Karpas-422 (cell line): Measurements from ENCODE around the gene C21orf58. TPM values are rescaled to one million over a fixed set of nuclear protein-coding genes. Genes with fewer than 3 reads are reported as not detected.
A peak's percentile ranks its signal among the peaks of the same experiment; 100 is the strongest.

Experiments
- DNase-seq: peaks from one replicate; pipeline ENCODE4 v3.0.0-alpha.2; 2015
- H2AFZ ChIP-seq: fragments of 200-600 bp; sonication (generic); 2 replicates; pipeline ENCODE4 v1.6.1; 2014; ENCODE audit warnings: antibody characterized with exemption, low read length, mixed read lengths
- H3K27ac ChIP-seq: fragments of 200-600 bp; sonication (generic); 2 replicates; pipeline ENCODE4 v1.5.1; 2014; ENCODE audit warnings: mild to moderate bottlenecking, low read length, moderate library complexity
- H3K27me3 ChIP-seq: fragments of 200-600 bp; sonication (generic); 2 replicates; pipeline ENCODE4 v1.6.1; 2014; ENCODE audit warnings: low read length, mixed read lengths
- H3K36me3 ChIP-seq: fragments of 200-600 bp; sonication (generic); 2 replicates; pipeline ENCODE4 v1.6.1; 2014; ENCODE audit warnings: low read length, mixed read lengths; ENCODE audit not compliant: insufficient read depth
- H3K4me1 ChIP-seq: fragments of 200-600 bp; sonication (generic); 2 replicates; pipeline ENCODE4 v1.6.1; 2014; ENCODE audit warnings: mild to moderate bottlenecking, low read length, mixed read lengths
- H3K4me2 ChIP-seq: fragments of 200-600 bp; sonication (generic); 2 replicates; pipeline ENCODE4 v1.6.1; 2014; ENCODE audit warnings: low read length, low read depth, mild to moderate bottlenecking; ENCODE audit not compliant: poor library complexity, severe bottlenecking
- H3K4me3 ChIP-seq: fragments of 200-600 bp; sonication (generic); 2 replicates; pipeline ENCODE4 v1.5.1; 2014; ENCODE audit warnings: mild to moderate bottlenecking, antibody characterized with exemption, low read length, mixed read lengths
- H3K79me2 ChIP-seq: fragments of 200-600 bp; sonication (generic); 2 replicates; pipeline ENCODE4 v1.6.1; 2014; ENCODE audit warnings: mild to moderate bottlenecking, low read length, mixed read lengths
- H3K9ac ChIP-seq: fragments of 200-600 bp; sonication (generic); 2 replicates; pipeline ENCODE4 v1.6.0; 2014; ENCODE audit warnings: low read length
- H3K9me2 ChIP-seq: fragments of 200-600 bp; sonication (generic), shearing (Covaris generic); replicated peaks from 2 replicates; pipeline ENCODE4 v1.6.0; 2014; ENCODE audit warnings: mild to moderate bottlenecking, low read length, moderate library complexity; ENCODE audit not compliant: insufficient read depth
- H3K9me3 ChIP-seq: fragments of 300-700, 200-600 bp; sonication (generic); 2 replicates; pipeline ENCODE4 v1.6.1; 2014; ENCODE audit warnings: low read length, mixed read lengths
- H4K20me1 ChIP-seq: fragments of 200-600 bp; sonication (generic); 2 replicates; pipeline ENCODE4 v1.6.1; 2014; ENCODE audit warnings: mild to moderate bottlenecking, antibody characterized with exemption, low read length, low read depth; ENCODE audit not compliant: insufficient read depth
- total RNA-seq: library from RNA; depleted of rRNA; stranded (reverse); fragments of >200 nt; shearing (Covaris generic); gene quantifications from 2 replicates; pipeline ENCODE4 v1.2.3, GENCODE V29; 2014; ENCODE audit warnings: low replicate concordance

C21orf58 gene
- total RNA-seq, 1 experiment from 2014 or later: 13.9 TPM

DNA sequence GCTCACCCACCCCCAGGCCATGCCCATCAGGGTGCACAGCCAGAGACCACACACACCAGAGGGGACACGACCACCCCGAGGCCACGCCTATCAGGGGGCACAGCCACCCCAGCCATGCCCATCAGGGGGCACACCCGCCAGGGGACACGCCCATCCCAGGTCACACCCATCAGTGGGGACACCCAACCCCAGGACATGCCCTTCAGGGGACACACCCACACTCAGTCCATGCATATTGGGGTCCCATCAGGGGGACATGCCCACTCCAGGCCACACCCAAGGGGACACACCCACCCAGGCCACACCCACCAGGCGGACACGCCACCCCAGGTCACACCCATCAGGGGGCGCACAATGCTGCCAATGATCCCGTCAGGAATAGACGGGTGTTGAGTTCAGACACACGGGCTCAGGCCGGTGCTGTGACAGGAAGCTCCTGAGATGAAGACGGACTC lies 59.0 kb downstream of the C21orf58 start:
- Histone ChIP-seq H4K20me1 (peaks cover 11% of the 10 kb centered on the region; the same call in 1 of the 2 replicates), H3K27ac (no peak overlapping the region), H2AFZ (no peak overlapping the region), H3K4me1 (no peaks in the 10 kb centered on the region), H3K4me2 (no peak overlapping the region), H3K9me2 (no peaks in the 10 kb centered on the region), H3K4me3 (no peak overlapping the region), H3K79me2 (no peaks in the 10 kb centered on the region), H3K9me3 (no peaks in the 10 kb centered on the region), H3K9ac (no peak overlapping the region), H3K36me3 (peaks cover 24% of the 10 kb centered on the region), H3K27me3 (no peaks in the 10 kb centered on the region)
- DNase-seq: no peak

- no peak overlapping the region for H3K27ac ChIP-seq
Measured at GRCh38 chr21:46264046-46264689, 59.5 kb downstream of the C21orf58 start.

GRCh38 chr21:46256501-46256994 lies 67.1 kb downstream of the C21orf58 start:
- no peak overlapping the region for H3K4me2 ChIP-seq
- H3K4me3 ChIP-seq: no peak overlapping the region
- no peaks in the 10 kb centered on the region for H4K20me1 ChIP-seq
- H3K27me3 ChIP-seq: no peaks in the 10 kb centered on the region
- H3K9me2 ChIP-seq: no peaks in the 10 kb centered on the region
- no peaks in the 10 kb centered on the region for H3K9me3 ChIP-seq
- H3K9ac ChIP-seq: no peak overlapping the region
- H3K4me1 ChIP-seq: no peaks in the 10 kb centered on the region
- no peak overlapping the region for H2AFZ ChIP-seq
- peaks cover 51% of the 10 kb centered on the region for H3K36me3 ChIP-seq
- H3K79me2 ChIP-seq: no peaks in the 10 kb centered on the region
- no peak overlapping the region for H3K27ac ChIP-seq
- DNase-seq: no peak

More at GRCh38 chr21:46264046-46264689, 59.5 kb downstream of the C21orf58 start:
- H3K36me3 ChIP-seq: peaks cover 19% of the 10 kb centered on the region
- no peaks in the 10 kb centered on the region for H3K9me3 ChIP-seq
- DNase-seq: no peak
- no peak overlapping the region for H3K4me2 ChIP-seq
- H4K20me1 ChIP-seq: peaks cover 11% of the 10 kb centered on the region; the same call in 1 of the 2 replicates
- no peak overlapping the region for H2AFZ ChIP-seq
- H3K4me3 ChIP-seq: no peak overlapping the region
- H3K79me2 ChIP-seq: no peaks in the 10 kb centered on the region
- H3K9ac ChIP-seq: no peak overlapping the region
- H3K27me3 ChIP-seq: no peaks in the 10 kb centered on the region
- H3K4me1 ChIP-seq: no peaks in the 10 kb centered on the region
- no peaks in the 10 kb centered on the region for H3K9me2 ChIP-seq

DNA sequence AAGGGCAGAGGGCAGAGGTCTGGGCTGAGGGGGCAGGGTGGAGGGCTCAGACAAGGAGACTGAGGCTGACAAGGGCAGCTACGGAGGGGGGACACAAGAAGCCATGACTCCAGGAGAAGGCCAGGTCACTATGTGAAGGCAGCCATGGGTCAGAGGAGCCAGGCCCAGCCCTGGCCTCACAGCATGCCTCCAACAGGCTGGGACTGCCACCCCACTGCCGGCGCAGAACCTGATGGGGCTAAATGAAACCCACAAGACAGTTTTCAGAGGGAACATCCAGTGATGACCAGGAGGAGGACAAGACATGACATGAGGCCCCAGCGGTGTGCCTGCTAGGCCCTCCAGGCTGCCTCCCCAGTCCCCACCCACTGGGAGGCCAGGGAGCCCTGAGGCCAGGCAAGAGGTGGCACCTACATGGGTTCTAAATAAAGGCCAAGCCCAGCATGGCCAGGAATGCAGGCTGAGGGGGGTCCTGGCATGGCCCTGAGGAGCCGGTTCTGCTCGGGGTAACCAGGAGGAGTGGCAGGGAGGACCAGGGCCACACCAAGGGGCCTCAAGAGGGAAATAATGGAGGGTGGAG lies 67.8 kb downstream of the C21orf58 start:
- peaks cover under 1% of the 10 kb centered on the region; the same call in 1 of the 2 replicates for H3K79me2 ChIP-seq
- no peaks in the 10 kb centered on the region for H3K27me3 ChIP-seq
- no peak overlapping the region for H3K4me3 ChIP-seq
- no peaks in the 10 kb centered on the region for H3K9me3 ChIP-seq
- H4K20me1 ChIP-seq: no peaks in the 10 kb centered on the region
- H3K9me2 ChIP-seq: no peaks in the 10 kb centered on the region
- H3K9ac ChIP-seq: no peak overlapping the region
- no peak for DNase-seq
- H3K4me2 ChIP-seq: no peak overlapping the region
- H2AFZ ChIP-seq: no peak overlapping the region
- H3K36me3 ChIP-seq: peaks cover 58% of the 10 kb centered on the region
- no peak overlapping the region for H3K27ac ChIP-seq
- H3K4me1 ChIP-seq: peaks cover 6% of the 10 kb centered on the region

DNA sequence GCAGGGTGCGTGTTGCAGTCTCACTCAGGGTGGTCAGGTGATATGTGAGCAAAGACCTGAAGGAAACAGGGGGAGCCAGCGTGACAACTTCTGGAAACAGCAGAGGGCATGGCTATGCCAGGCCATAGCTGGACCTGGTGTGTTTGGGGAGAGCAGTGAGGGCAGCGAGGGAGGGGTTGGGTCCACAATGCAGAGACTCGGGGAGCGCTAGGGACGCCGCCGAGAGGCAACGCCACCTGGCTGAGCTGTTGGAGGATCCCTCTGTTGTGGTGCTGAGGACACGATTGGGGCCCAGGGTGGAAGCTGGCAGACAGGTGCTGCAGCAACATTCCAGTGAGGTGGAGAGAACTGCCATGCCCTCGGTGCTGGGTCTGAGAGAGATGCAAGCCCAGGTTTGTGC lies 68.5 kb downstream of the C21orf58 start:
- Histone ChIP-seq H3K4me2 (no peak overlapping the region), H3K79me2 (peaks cover 6% of the 10 kb centered on the region), H3K27ac (no peak overlapping the region), H2AFZ (no peak overlapping the region), H3K9ac (no peak overlapping the region), H3K36me3 (peaks cover 62% of the 10 kb centered on the region), H3K27me3 (no peaks in the 10 kb centered on the region), H3K9me3 (no peaks in the 10 kb centered on the region), H3K4me3 (no peak overlapping the region), H3K4me1 (peaks cover 13% of the 10 kb centered on the region), H3K9me2 (no peaks in the 10 kb centered on the region), H4K20me1 (no peaks in the 10 kb centered on the region)
- DNase-seq: no peak

DNA sequence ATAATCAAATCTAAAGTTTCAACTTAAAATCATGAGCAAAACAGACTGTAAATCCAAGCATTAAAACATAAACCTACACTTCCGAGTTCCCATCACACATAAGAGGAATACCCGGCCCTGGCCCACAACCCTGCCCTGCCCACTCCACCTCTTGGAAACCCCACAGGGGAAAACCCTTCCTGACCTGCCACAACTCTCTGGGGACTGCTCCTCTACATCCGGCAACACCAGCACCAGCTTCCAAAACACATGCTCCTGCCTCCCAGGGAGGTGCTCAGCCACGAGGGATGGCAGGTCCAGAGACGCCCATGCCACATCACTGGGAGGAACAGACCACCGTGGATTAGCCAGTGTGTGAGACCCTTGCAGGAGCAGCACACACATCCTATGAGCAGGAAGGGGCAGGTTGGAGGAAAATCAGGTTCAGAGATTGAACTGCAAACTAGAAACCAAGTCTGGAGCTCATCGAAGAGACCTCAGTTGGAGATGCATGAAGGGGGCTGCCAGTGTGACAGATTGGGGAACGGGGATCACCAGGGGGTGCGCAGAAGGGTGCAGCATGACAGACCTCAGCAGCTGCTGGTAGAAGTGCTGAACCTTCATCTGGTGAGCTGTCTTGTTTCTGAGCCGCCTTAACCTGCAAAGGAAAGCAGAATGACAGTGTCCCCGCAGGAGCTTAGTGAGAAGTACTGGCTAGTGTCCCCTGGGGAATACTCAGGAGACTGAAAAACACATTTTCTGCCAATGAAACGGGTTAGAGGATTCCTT lies 69.3 kb downstream of the C21orf58 start:
- Histone ChIP-seq H3K4me3 (no peak overlapping the region), H3K4me1 (peaks cover 20% of the 10 kb centered on the region), H4K20me1 (no peaks in the 10 kb centered on the region), H2AFZ (no peak overlapping the region), H3K9me2 (no peaks in the 10 kb centered on the region), H3K27me3 (no peaks in the 10 kb centered on the region), H3K9me3 (no peaks in the 10 kb centered on the region), H3K27ac (no peak overlapping the region), H3K79me2 (peaks cover 6% of the 10 kb centered on the region), H3K36me3 (peaks cover 68% of the 10 kb centered on the region), H3K4me2 (no peak overlapping the region), H3K9ac (no peak overlapping the region)
- no peak for DNase-seq

- H3K4me1 ChIP-seq: peaks cover 28% of the 10 kb centered on the region
- H3K4me3 ChIP-seq: no peak overlapping the region
- no peaks in the 10 kb centered on the region for H3K27me3 ChIP-seq
- no peaks in the 10 kb centered on the region for H4K20me1 ChIP-seq
- peaks cover 71% of the 10 kb centered on the region for H3K36me3 ChIP-seq
- no peak overlapping the region for H2AFZ ChIP-seq
- peaks cover 9% of the 10 kb centered on the region for H3K79me2 ChIP-seq
- no peaks in the 10 kb centered on the region for H3K9me3 ChIP-seq
- H3K4me2 ChIP-seq: no peak overlapping the region
- H3K27ac ChIP-seq: no peak overlapping the region
- H3K9ac ChIP-seq: no peak overlapping the region
- H3K9me2 ChIP-seq: no peaks in the 10 kb centered on the region
- DNase-seq: peak; percentile 65
Measured at GRCh38 chr21:46253610-46254124, 70.0 kb downstream of the C21orf58 start.

DNA sequence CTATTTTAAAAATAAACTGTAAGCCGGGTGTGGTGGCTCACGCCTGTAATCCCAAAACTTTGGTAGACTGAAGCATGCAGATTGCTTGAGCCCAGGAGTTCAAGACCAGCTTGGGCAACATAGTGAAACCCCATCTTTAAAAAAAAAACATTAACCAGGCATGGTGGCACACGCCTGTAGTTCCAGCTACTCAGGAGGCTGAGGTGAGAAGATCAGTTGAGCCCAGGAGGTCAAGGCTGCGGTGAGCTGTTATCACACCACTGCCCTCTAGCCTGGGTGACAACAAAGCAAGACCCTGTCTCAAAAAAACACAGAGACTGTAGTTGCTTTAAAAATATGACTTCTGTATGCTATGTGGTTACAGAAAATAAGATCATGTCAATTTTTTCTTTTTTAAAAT lies 70.8 kb downstream of the C21orf58 start:
- Histone ChIP-seq H4K20me1 (no peaks in the 10 kb centered on the region), H3K36me3 (peaks cover 65% of the 10 kb centered on the region), H3K27ac (no peak overlapping the region), H3K9me2 (no peaks in the 10 kb centered on the region), H3K79me2 (peaks cover 10% of the 10 kb centered on the region), H3K4me2 (no peak overlapping the region), H2AFZ (no peak overlapping the region), H3K27me3 (no peaks in the 10 kb centered on the region), H3K9me3 (no peaks in the 10 kb centered on the region), H3K9ac (no peak overlapping the region), H3K4me1 (peaks cover 36% of the 10 kb centered on the region), H3K4me3 (no peak overlapping the region)
- no peak for DNase-seq
